H1 (cell line): ENCODE results near the gene TMIGD2. TPM values are rescaled to one million over a fixed set of nuclear protein-coding genes. Genes with fewer than 3 reads are reported as not detected.

Experiments used
- SUZ12 ChIP-seq: fragments of 200-600 bp; sonication (generic); IDR thresholded peaks from 2 replicates; pipeline ENCODE4 v1.6.1; 2012; ENCODE audit warnings: mild to moderate bottlenecking, inconsistent platforms, low read length, moderate library complexity, mixed read lengths
- polyA plus RNA-seq, 7 experiments: library from polyadenylated mRNA; depleted of rRNA in 3 of 7; stranded (reverse) in 5 of 7; unstranded in 2 of 7; fragments of >200 nt in 5 of 7; fragments of 200-250 nt in 2 of 7; gene quantifications; 1 replicate in 5 of 7; 2 replicates in 1 of 7; 4 replicates in 1 of 7; pipeline versions ENCODE4 v1.2.1 to v1.2.3, GENCODE V29; 2011 to 2013; ENCODE audit warnings: missing spikeins in 2 of 7, mixed read lengths in 2 of 7
- total RNA-seq: library from RNA; stranded (reverse); fragmentation: NEBNext Ultra II Directional; extraction: Animal tissue kit (Norgen Biotek cat#: 25700); gene quantifications from 2 replicates; pipeline ENCODE4 v1.2.1, GENCODE V29; 2021

The TMIGD2 gene
- total and polyA plus RNA-seq, 2 of the 8 experiments (the other 6 are each of a cell fraction or from before 2014, with no cell fraction given): 0.39 to 0.41 TPM

DNA sequence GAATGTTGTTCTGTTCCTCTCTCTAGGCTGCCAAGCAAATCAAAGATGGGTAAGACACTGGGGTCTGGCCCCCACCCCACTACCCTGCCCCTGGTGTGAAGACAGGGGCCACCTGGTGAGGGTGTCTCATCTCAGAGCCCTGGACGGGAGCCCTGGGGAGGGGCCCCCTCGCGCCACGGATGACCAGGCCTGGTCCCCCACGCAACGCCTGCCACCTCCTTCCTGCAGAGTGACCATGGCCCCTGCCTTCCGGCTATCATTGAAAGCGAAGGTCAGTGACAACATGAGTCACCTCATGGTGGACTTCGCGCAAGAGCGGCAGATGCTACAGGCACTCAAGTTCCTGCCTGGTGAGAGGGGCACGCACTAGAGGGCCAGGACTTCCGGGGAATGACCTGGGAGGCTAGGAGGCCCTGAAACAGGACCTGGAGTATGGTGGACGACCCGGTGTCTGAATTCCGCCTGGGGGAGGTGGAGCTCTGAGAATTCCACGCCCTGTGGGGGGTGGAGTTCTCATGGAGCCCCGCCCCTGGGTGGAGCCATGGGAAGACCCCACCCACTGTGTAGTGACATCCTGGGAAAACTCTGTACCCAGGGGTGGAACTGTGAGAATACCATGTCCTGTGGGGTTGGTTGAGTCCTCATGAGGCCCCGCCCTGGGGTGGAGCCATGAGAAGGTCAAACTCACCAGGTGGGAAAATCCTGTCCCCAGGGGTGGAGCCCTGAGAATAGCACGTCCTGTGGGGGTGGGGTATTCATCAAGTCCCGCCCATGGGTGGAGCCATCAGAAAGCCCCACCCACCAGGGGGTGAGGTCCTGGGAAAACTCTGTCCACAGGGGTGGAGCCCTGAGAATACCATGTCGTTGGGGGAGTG is 8.3 kb upstream of the TMIGD2 start (continued):
- TF ChIP-seq SUZ12: no peak
